Left colon (tissue), 2 donors: ENCODE measurements around the gene ORAI3. TPM values are rescaled to one million over a fixed set of nuclear protein-coding genes. Genes with fewer than 3 reads are reported as not detected.
"Not testable (repeated sequence)": the region's sequence is repeated elsewhere in the genome, so short reads cannot be mapped to it uniquely, and the experiment has no call there.

ENCODE experiments used
- ATAC-seq: fragments of 200-7000 bp; cut with Tn5 transposase; one replicate; pipeline ENCODE4 v1.9.1; 2020; ENCODE audit warnings: mild to moderate bottlenecking, moderate library complexity
- DNase-seq, 2 donors: peaks; one replicate each; pipeline ENCODE4 v3.0.0-alpha.2; 2020
- intact Hi-C, 2 donors: fragments of 100-400 bp; cut with DNase I in 1 of 2; cut with micrococcal nuclease in 1 of 2; formaldehyde crosslinking; loops; one replicate each; pipeline versions ENCODE4 v1.11.2 to v1.14.0; 2022; cut with DNase I, micrococcal nuclease
- total RNA-seq, 2 donors: library from RNA; stranded (reverse); fragmentation: NEBNext Ultra II Directional; extraction: Animal tissue kit (Norgen Biotek cat#: 25700); gene quantifications; one replicate each; pipeline ENCODE4 v1.2.1, GENCODE V29; 2021
- donor health status: DM: no; HTN: no; CAD: no.
- donor health status: DM: yes; HTN: yes; CAD: no.

The ORAI3 gene
- total RNA-seq, 2 donors from 2014 or later, result 12.9 to 21.0 TPM

GRCh38 chr16:30937692-30938091 lies 11.2 kb upstream of the ORAI3 start:
- intact Hi-C loops, result no loop called here
- DNase-seq, result no peak
- ATAC-seq, result no peak

GRCh38 chr16:30939571-30939970 lies 9.3 kb upstream of the ORAI3 start:
- ATAC-seq, intact Hi-C loops, DNase-seq: not testable (repeated sequence)

DNA sequence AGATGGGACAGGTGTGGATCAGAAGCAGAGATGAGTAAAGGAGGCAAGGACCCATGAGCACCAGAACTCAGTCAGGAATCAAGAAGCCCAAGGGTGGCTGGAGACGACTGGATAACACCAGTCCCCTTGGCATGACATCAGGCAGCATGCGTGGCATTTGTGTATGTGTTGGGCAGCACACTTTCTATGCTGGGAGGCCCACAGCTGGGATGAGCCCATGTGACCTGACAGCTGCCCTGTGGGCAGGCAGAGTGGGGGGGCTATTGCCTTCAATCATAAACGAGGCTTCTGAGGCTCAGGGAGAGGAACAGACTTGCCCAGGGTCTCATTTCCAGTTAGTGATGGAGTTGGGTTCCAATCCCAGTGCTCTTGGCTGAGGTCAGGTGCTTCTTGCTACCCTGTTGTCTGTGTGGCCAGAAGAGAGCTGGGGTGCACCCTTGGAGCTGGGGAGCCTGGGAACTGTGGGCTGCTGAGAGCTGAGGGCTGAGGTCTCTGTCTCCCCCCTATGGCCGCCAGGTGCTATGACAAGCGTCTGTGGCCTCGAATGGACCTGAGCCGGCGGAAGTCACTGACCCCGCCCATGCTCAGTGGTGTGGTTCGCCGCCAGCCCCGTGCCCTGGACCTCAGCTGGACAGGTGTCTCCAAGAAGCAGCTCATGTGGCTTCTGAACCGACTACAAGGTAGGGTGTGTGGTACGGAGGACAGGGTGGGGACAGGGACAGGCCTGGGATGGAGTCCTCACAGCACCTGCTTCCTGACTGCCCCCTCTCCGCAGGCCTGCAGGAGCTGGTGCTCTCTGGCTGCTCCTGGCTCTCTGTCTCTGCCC lies 7.1 kb upstream of the ORAI3 start:
- intact Hi-C loops, result no loop called here
- peak; percentile 91 for ATAC-seq
- DNase-seq, result peak; percentile 83 to 84

DNA sequence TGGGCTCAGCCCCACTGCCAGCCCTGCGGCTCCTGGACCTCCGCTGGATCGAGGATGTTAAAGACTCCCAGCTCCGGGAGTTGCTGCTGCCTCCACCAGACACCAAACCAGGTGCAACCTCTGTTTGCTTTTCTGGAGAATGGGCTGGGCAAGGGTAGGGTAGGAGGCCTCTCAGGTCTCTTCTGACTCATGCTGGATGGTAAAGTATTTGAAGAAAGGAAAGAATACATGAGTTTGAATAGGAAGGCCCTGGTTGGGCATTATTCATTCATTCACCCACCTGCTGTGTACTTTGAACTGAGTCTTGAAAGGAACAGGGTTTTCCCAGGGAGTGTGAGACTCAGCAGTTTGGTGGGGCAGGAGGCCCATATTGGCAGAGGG lies 6.5 kb upstream of the ORAI3 start:
- peak; percentile 59 for ATAC-seq
- intact Hi-C loops, result no loop called here
- no peak for DNase-seq

- DNase-seq (no peak), ATAC-seq (no peak)
- intact Hi-C loops, result no loop called here
These were observed 4.5 kb upstream of the ORAI3 start for GRCh38 chr16:30944352-30944751.

- DNase-seq (peak in 1 of 2 donors; percentile 21), ATAC-seq (no peak)
- intact Hi-C loops, result no loop called here
These were observed 2.0 kb upstream of the ORAI3 start for GRCh38 chr16:30946671-30947540.

GRCh38 chr16:30947541-30947858 lies 1.4 kb upstream of the ORAI3 start:
- intact Hi-C loops, result no loop called here
- no peak for DNase-seq

GRCh38 chr16:30947859-30948666 lies 805 bp upstream of the ORAI3 start:
- peak; percentile 66 to 88 for DNase-seq
- intact Hi-C loops, result no loop called here
- ATAC-seq, result peak; percentile 30

More at GRCh38 chr16:30947541-30947858, 1.4 kb upstream of the ORAI3 start:
- no peak for ATAC-seq

- ATAC-seq (peak; percentile 66), DNase-seq (peak; percentile 77 to 92)
- intact Hi-C loops, result no loop called here
These were observed 1.0 kb downstream of the ORAI3 start for GRCh38 chr16:30949650-30950515.

- DNase-seq (no peak), ATAC-seq (no peak)
- intact Hi-C loops, result no loop called here
These were observed 1.7 kb downstream of the ORAI3 start for GRCh38 chr16:30950516-30951065.

- no peak for ATAC-seq
- no peak for DNase-seq
- intact Hi-C loops, result no loop called here
These were observed 2.3 kb downstream of the ORAI3 start for GRCh38 chr16:30951193-30951592.

DNA sequence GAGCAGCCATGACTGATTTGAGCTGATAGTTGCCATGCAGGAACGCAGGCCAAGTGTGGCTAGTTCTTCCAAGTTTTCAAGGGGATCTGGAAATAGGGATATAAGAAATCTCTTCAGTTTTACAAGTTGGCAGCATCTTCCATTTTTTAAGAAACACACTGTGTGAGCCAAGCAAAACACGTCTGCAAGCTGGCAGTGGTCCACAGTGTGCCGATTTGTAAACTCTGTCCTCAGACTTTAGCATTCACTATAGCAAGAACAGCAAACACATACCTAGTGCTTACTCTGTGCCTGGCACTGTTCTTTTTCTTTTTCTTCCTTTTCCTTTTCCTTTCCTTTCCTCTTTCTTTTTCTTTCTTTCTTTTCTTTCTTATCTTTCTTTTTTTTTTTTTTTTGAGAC lies 2.9 kb downstream of the ORAI3 start:
- DNase-seq, result peak; percentile 36 to 70
- no peak for ATAC-seq
- intact Hi-C loops, result no loop called here

DNA sequence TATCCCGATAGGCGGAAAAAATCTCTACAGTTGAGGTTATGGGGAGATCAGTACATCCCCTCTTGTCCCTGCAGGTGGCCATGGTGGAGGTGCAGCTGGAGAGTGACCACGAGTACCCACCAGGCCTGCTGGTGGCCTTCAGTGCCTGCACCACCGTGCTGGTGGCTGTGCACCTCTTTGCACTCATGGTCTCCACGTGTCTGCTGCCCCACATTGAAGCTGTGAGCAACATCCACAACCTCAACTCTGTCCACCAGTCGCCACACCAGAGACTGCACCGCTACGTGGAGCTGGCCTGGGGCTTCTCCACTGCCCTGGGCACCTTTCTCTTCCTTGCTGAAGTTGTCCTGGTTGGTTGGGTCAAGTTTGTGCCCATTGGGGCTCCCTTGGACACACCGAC lies 4.2 kb downstream of the ORAI3 start:
- intact Hi-C loops, result no loop called here
- DNase-seq (no peak), ATAC-seq (no peak)

DNA sequence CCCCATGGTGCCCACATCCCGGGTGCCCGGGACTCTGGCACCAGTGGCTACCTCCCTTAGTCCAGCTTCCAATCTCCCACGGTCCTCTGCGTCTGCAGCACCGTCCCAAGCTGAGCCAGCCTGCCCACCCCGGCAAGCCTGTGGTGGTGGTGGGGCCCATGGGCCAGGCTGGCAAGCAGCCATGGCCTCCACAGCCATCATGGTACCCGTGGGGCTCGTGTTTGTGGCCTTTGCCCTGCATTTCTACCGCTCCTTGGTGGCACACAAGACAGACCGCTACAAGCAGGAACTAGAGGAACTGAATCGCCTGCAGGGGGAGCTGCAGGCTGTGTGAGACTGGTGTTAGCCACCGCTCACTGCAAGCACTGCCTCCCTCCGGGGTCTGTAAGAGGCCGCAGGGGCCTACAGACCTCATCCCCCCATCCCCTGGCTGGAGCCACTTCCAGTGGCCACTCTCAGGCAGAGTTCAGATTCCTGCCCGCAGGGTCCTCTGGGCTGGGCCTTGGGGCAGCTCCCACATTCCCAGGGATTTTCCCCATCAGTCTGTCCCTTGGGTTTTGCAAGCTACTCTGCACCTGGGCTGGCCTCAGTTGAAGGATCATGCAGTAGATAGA lies 4.8 kb downstream of the ORAI3 start:
- peak; percentile 59 to 75 for DNase-seq
- ATAC-seq, result no peak
- intact Hi-C loops, result no loop called here

- intact Hi-C loops, result no loop called here
- no peak for ATAC-seq
- no peak for DNase-seq
These were observed 6.1 kb downstream of the ORAI3 start for GRCh38 chr16:30954993-30955392.

- ATAC-seq, result peak; percentile 68
- DNase-seq, result peak; percentile 86 to 87
- intact Hi-C loops, result no loop called here
These were observed 8.0 kb downstream of the ORAI3 start for GRCh38 chr16:30956601-30957455.
